SJSA1 (cell line): Measurements from ENCODE around the gene PRIM2. TPM values are rescaled to one million over a fixed set of nuclear protein-coding genes. Genes with fewer than 3 reads are reported as not detected.
A peak's percentile ranks its signal among the peaks of the same experiment; 100 is the strongest.
"Not testable (repeated sequence)": the region's sequence is repeated elsewhere in the genome, so short reads cannot be mapped to it uniquely, and the experiment has no call there.

Source experiments
- DNase-seq, 2 experiments: peaks; one replicate each; pipeline ENCODE4 v3.0.0-alpha.2; 2015 to 2020; ENCODE audit warnings: low spot score in 2 of 2, low read depth in 1 of 2
- H3K27ac ChIP-seq: fragments of 250-450 bp; sonication (Bioruptor Pico); 2 replicates; pipeline ENCODE4 v1.5.1; 2020; ENCODE audit warnings: mild to moderate bottlenecking, moderate library complexity
- H3K27me3 ChIP-seq: fragments of 250-450 bp; sonication (Bioruptor Pico); replicated peaks from 2 replicates; pipeline ENCODE4 v1.5.1; 2020; ENCODE audit warnings: mild to moderate bottlenecking, moderate library complexity
- H3K36me3 ChIP-seq: fragments of 250-450 bp; sonication (Bioruptor Pico); 2 replicates; pipeline ENCODE4 v1.5.1; 2020; ENCODE audit warnings: mild to moderate bottlenecking
- H3K4me1 ChIP-seq: fragments of 250-450 bp; sonication (Bioruptor Pico); replicated peaks from 2 replicates; pipeline ENCODE4 v1.6.1; 2021; ENCODE audit warnings: mild to moderate bottlenecking
- H3K4me3 ChIP-seq: fragments of 250-450 bp; sonication (Bioruptor Pico); 2 replicates; pipeline ENCODE4 v1.5.1; 2020; ENCODE audit warnings: mild to moderate bottlenecking
- H3K9me3 ChIP-seq: fragments of 250-450 bp; sonication (Bioruptor Pico); replicated peaks from 2 replicates; pipeline ENCODE4 v1.5.1; 2020; ENCODE audit warnings: mild to moderate bottlenecking
- total RNA-seq: library from RNA; depleted of rRNA; stranded (reverse); fragments of >200 nt; shearing (Covaris generic); gene quantifications from 2 replicates; pipeline ENCODE4 v1.2.3, GENCODE V29; 2014

The PRIM2 gene
- total RNA-seq, 1 experiment from 2014 or later, result 58.0 TPM

GRCh38 chr6:57461022-57461421, 143.6 kb downstream of the PRIM2 start:
- H3K27ac ChIP-seq, H3K9me3 ChIP-seq, H3K4me1 ChIP-seq, H3K4me3 ChIP-seq, H3K27me3 ChIP-seq, H3K36me3 ChIP-seq, DNase-seq: not testable (repeated sequence)

DNA sequence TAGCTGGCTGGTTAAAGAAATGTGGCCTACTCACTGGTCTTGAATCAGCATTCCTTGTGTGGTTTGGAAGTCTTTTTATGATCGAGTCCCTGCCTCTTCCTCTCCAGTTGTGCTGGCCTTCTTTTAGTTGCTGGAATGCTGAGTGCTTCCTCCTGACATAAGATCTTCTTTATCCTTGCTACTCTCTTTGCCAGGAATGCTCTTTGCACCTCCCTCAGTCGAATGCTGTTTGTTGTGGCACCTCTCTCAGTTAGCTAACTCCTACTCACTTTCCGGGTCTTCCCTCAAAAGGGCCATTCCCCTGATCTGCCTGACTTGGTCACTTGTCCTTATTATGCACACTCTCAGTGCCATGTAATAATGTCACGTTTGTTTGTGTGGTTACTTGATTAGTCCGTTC, 146.4 kb downstream of the PRIM2 start:
- not testable (repeated sequence) for H3K27ac ChIP-seq, H3K27me3 ChIP-seq, H3K4me3 ChIP-seq, H3K36me3 ChIP-seq, H3K9me3 ChIP-seq, H3K4me1 ChIP-seq, DNase-seq

DNA sequence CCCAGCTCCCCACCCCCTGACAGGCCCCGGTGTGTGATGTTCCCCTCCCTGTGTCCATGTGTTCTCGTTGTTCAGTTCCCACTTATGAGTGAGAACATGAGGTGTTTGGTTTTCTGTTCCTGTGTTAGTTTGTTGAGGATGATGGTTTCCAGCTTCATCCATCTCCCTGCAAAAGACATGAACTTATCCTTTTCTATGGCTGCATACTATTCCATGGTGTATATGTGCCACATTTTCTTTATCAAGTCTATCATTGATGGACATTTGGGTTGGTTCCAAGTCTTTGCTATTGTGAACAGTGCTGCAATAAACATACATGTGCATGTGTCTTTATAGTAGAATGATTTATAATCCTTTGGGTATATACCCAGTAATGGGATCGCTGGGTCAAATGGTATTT, 148.5 kb downstream of the PRIM2 start:
- H3K4me3 ChIP-seq, H3K27me3 ChIP-seq, H3K36me3 ChIP-seq, H3K27ac ChIP-seq, H3K9me3 ChIP-seq, DNase-seq, H3K4me1 ChIP-seq: not testable (repeated sequence)

DNA sequence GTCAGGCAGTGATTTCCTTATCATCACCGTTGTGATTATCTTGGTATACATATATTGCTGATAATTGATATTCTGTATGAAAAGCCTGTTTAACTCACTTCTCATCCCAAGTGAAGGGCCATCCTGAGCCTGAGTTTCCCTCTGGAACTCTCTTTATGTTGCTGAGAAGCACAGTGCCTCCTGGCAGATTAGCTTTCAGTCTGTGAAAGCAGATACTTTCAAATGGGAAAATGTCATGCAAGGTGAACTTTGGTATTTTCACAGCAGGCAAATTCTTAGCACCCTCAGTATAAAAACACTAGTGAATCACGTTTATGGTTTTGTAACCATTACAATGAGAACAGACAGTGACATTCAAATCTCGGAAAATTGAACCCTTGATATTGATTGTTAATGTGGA, 151.6 kb downstream of the PRIM2 start:
- peaks cover 17% of the 10 kb centered on the region for H3K4me1 ChIP-seq
- no peaks in the 10 kb centered on the region for H3K27me3 ChIP-seq
- no peaks in the 10 kb centered on the region for H3K9me3 ChIP-seq
- H3K4me3 ChIP-seq, result no peak overlapping the region
- no peaks in the 10 kb centered on the region for H3K36me3 ChIP-seq
- H3K27ac ChIP-seq, result no peak overlapping the region
- DNase-seq, result no peak

- not testable (repeated sequence) for H3K27me3 ChIP-seq, H3K4me3 ChIP-seq, H3K36me3 ChIP-seq, H3K27ac ChIP-seq, H3K9me3 ChIP-seq, DNase-seq
- H3K4me1 ChIP-seq, result peaks cover 24% of the 10 kb centered on the region
Measured at GRCh38 chr6:57470148-57470547, 152.7 kb downstream of the PRIM2 start.

DNA sequence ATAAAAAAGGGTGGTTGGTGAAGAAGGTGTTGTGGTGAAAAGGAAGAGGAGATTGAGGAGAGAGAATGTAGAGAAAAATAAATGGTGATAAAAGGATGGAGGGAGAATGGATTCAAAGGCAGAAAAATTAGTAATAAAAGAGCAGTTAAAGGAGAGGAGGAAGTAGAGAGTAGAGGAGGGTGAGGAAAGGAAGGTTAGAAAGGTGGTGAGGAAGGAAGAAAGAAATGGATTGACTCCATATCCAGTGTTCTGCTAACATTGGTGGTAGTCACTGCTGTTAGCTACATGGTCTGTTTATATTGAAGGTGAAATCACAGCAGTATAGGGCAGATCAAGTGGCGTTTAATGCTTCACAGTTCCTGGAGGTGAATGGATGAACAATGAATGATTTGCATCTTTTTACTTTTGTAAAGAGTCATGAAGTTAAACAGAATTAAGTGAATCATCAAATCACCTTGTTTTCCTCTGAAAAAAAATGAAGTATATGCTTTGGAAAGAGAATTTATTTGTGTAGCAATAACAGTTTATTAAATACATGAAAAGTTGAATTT, 154.0 kb downstream of the PRIM2 start:
- H3K9me3 ChIP-seq, H3K4me3 ChIP-seq, H3K27ac ChIP-seq, DNase-seq, H3K36me3 ChIP-seq, H3K27me3 ChIP-seq: not testable (repeated sequence)
- peaks cover 31% of the 10 kb centered on the region for H3K4me1 ChIP-seq

- peak in 1 of 2 experiments; percentile 53 for DNase-seq
- H3K27ac ChIP-seq, result peak overlapping the region; percentile 24
- not testable (repeated sequence) for H3K27me3 ChIP-seq, H3K9me3 ChIP-seq, H3K36me3 ChIP-seq, H3K4me3 ChIP-seq
- peaks cover 31% of the 10 kb centered on the region for H3K4me1 ChIP-seq
Measured at GRCh38 chr6:57472861-57473362, 155.5 kb downstream of the PRIM2 start.

- not testable (repeated sequence) for H3K36me3 ChIP-seq, H3K4me3 ChIP-seq, H3K9me3 ChIP-seq, H3K27me3 ChIP-seq
- Histone ChIP-seq H3K27ac (peak overlapping the region; percentile 56), H3K4me1 (peaks cover 31% of the 10 kb centered on the region)
- DNase-seq, result peak; percentile 37 to 51
Measured at GRCh38 chr6:57474862-57475475, 157.5 kb downstream of the PRIM2 start.

GRCh38 chr6:57475656-57476055, 158.2 kb downstream of the PRIM2 start:
- not testable (repeated sequence) for DNase-seq, H3K4me3 ChIP-seq, H3K27me3 ChIP-seq, H3K36me3 ChIP-seq, H3K9me3 ChIP-seq
- Histone ChIP-seq H3K27ac (peak overlapping the region; percentile 56), H3K4me1 (peaks cover 31% of the 10 kb centered on the region)

- H3K36me3 ChIP-seq, H3K4me1 ChIP-seq, H3K9me3 ChIP-seq, H3K4me3 ChIP-seq, H3K27me3 ChIP-seq, H3K27ac ChIP-seq, DNase-seq: not testable (repeated sequence)
Measured at GRCh38 chr6:57480194-57480593, 162.8 kb downstream of the PRIM2 start.

- H3K27me3 ChIP-seq, H3K4me3 ChIP-seq, H3K9me3 ChIP-seq, H3K27ac ChIP-seq, DNase-seq, H3K4me1 ChIP-seq, H3K36me3 ChIP-seq: not testable (repeated sequence)
Measured at GRCh38 chr6:57481121-57481520, 163.7 kb downstream of the PRIM2 start.

DNA sequence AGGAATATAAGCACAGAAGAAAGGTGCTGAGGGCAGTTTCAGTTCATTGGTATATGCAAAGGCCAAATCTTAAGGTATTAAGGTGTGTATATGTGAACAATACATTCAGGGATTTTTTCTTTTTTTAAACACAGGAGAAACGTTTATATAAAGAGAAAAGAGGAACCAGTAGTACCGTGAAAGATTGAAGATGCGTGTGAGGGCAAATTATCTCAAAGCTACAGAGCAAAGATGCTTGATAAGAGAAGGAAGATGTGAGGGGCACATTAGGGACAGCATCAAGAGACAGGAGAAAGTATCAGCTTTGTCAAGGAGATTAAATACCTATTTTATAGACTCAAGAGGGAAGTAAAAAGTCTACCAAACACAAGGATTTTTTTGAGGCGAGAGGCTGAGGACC, 165.0 kb downstream of the PRIM2 start:
- H3K9me3 ChIP-seq, H3K27ac ChIP-seq, DNase-seq, H3K27me3 ChIP-seq, H3K4me3 ChIP-seq, H3K36me3 ChIP-seq: not testable (repeated sequence)
- peaks cover 15% of the 10 kb centered on the region for H3K4me1 ChIP-seq

GRCh38 chr6:57486494-57487081, 169.2 kb downstream of the PRIM2 start:
- not testable (repeated sequence) for H3K36me3 ChIP-seq, H3K4me3 ChIP-seq, H3K9me3 ChIP-seq, H3K27me3 ChIP-seq
- H3K4me1 ChIP-seq, result peaks cover 15% of the 10 kb centered on the region
- H3K27ac ChIP-seq, result peak overlapping the region; percentile 5; the same call in 1 of the 2 replicates
- peak in 1 of 2 experiments; percentile 39 for DNase-seq

- not testable (repeated sequence) for H3K27ac ChIP-seq, H3K9me3 ChIP-seq, DNase-seq, H3K36me3 ChIP-seq, H3K4me3 ChIP-seq, H3K27me3 ChIP-seq
- H3K4me1 ChIP-seq, result peaks cover 15% of the 10 kb centered on the region
Measured at GRCh38 chr6:57488551-57488950, 171.1 kb downstream of the PRIM2 start.
